Endothelial cell of umbilical vein (primary cell): ENCODE data around the gene HOXD10. TPM values are rescaled to one million over a fixed set of nuclear protein-coding genes. Genes with fewer than 3 reads are reported as not detected.

ENCODE experiments used
- BruUV-seq: library from RNA; stranded (reverse); fragments of 400-500 nt; replicated peaks from 2 replicates; lab custom pipeline; 2021; lab: Mats Ljungman, UMichigan
- CTCF ChIA-PET: fragments of 300-600, 350-600 bp; sonication (Branson Sonifier 250); formaldehyde crosslinking; loops from one replicate; lab custom pipeline; 2021; ENCODE audit warnings: antibody characterized with exemption, inconsistent platforms; lab: Charles Lee
- POLR2A ChIA-PET: fragments of 300-600, 350-600 bp; sonication (Branson Sonifier 250); formaldehyde crosslinking; loops from one replicate; lab custom pipeline; 2021; ENCODE audit warnings: antibody characterized with exemption, inconsistent platforms; lab: Charles Lee
- DNase-seq: peaks from one replicate; pipeline ENCODE4 v3.0.0-alpha.2; 2011; ENCODE audit warnings: low read depth, low spot score
- FAIRE-seq: peaks from 2 replicates; lab custom pipeline; 2011; peaks lifted over from hg19 to GRCh38; lab: Jason Lieb, UNC
- H2AFZ ChIP-seq: 2 replicates; pipeline ENCODE4 v1.6.0; 2012; ENCODE audit warnings: low read depth, low read length, control low read depth, inconsistent platforms
- H3K27ac ChIP-seq: 2 replicates; pipeline ENCODE4 v1.5.1; 2011; ENCODE audit warnings: low read depth, mild to moderate bottlenecking, control low read depth, low read length, moderate library complexity; ENCODE audit not compliant: insufficient read depth
- H3K27me3 ChIP-seq, 2 experiments: 2 replicates each; pipeline versions ENCODE4 v1.6.0 to v1.6.1; 2011; ENCODE audit warnings: low read length in 2 of 2, mixed read lengths in 1 of 2; ENCODE audit not compliant: control insufficient read depth in 2 of 2, insufficient read depth in 2 of 2
- H3K36me3 ChIP-seq, 2 experiments: 2 replicates in 1 of 2; 3 replicates in 1 of 2; pipeline ENCODE4 v1.5.1; 2011; ENCODE audit warnings: low read length in 2 of 2, mild to moderate bottlenecking in 1 of 2, moderate library complexity in 1 of 2; ENCODE audit not compliant: control insufficient read depth in 2 of 2, insufficient read depth in 2 of 2; ENCODE audit errors: extremely low read depth in 1 of 2
- H3K4me1 ChIP-seq: 3 replicates; pipeline ENCODE4 v1.5.1; 2011; ENCODE audit warnings: mild to moderate bottlenecking, low read length; ENCODE audit not compliant: control insufficient read depth, insufficient read depth; ENCODE audit errors: extremely low read depth
- H3K4me2 ChIP-seq: 2 replicates; pipeline ENCODE4 v1.6.1; 2011; ENCODE audit warnings: low read length, control low read depth, mixed read lengths; ENCODE audit not compliant: insufficient read depth
- H3K4me3 ChIP-seq, 3 experiments: fragments of 200-600 bp in 1 of 3; sonication (generic), shearing (Covaris generic) in 1 of 3; replicated peaks in 1 of 3; 2 replicates each; pipeline ENCODE4 v1.5.1; 2011 to 2016; ENCODE audit warnings: control low read depth in 3 of 3, low read length in 3 of 3, mild to moderate bottlenecking in 2 of 3, inconsistent platforms in 1 of 3, low read depth in 1 of 3, moderate library complexity in 1 of 3; ENCODE audit not compliant: insufficient read depth in 1 of 3
- H3K79me2 ChIP-seq: 2 replicates; pipeline ENCODE4 v1.6.0; 2012; ENCODE audit warnings: low read length, inconsistent platforms; ENCODE audit not compliant: control insufficient read depth, insufficient read depth
- H3K9ac ChIP-seq: replicated peaks from 2 replicates; pipeline ENCODE3; 2011; ENCODE audit warnings: low read length, control low read depth; ENCODE audit not compliant: insufficient read depth; ENCODE audit errors: extremely low read depth
- H3K9me1 ChIP-seq: replicated peaks from 3 replicates; pipeline ENCODE4 v1.6.0; 2011; ENCODE audit warnings: mild to moderate bottlenecking, low read length; ENCODE audit not compliant: control insufficient read depth, insufficient read depth; ENCODE audit errors: extremely low read depth
- H3K9me3 ChIP-seq: replicated peaks from 2 replicates; pipeline ENCODE4 v1.5.1; 2012; ENCODE audit warnings: low read length, inconsistent platforms; ENCODE audit not compliant: control insufficient read depth, insufficient read depth
- H4K20me1 ChIP-seq: replicated peaks from 2 replicates; pipeline ENCODE3; 2011; ENCODE audit warnings: mild to moderate bottlenecking, low read length; ENCODE audit not compliant: control insufficient read depth, insufficient read depth; ENCODE audit errors: extremely low read depth
- CTCF ChIP-seq, 2 donors: IDR thresholded peaks; 1 replicate in 1 of 2; 2 replicates in 1 of 2; pipeline ENCODE4 v1.5.1; 2011; ENCODE audit warnings: low read length in 2 of 2, mild to moderate bottlenecking in 2 of 2, moderate library complexity in 2 of 2, control low read depth in 1 of 2, inconsistent platforms in 1 of 2, low read depth in 1 of 2; ENCODE audit not compliant: insufficient read depth in 1 of 2; ENCODE audit errors: extremely low read depth in 1 of 2
- GATA2 ChIP-seq: IDR thresholded peaks from 2 replicates; pipeline ENCODE4 v1.7.0; 2011; ENCODE audit warnings: low read depth, mild to moderate bottlenecking, moderate library complexity, mixed read lengths, low read length; ENCODE audit not compliant: insufficient read length, insufficient read depth
- dilution Hi-C: fragments of 300-500 bp; cut with MboI; formaldehyde crosslinking; loops from one replicate; pipeline ENCODE4 v1.15.0; 2019; ENCODE audit warnings: low sequenced_read_pairs; ENCODE audit not compliant: extremely low pct_ligation_motif_present
- intact Hi-C: fragments of 100-400 bp; cut with micrococcal nuclease; formaldehyde crosslinking; loops from one replicate; pipeline ENCODE4 v1.10.0; 2022
- polyA plus RNA-seq, 4 experiments: library from polyadenylated mRNA; depleted of rRNA in 3 of 4; stranded (reverse) in 3 of 4; unstranded in 1 of 4; fragments of >200 nt; gene quantifications; 2 replicates each; pipeline versions ENCODE4 v1.2.1 to v1.2.3, GENCODE V29; 2011 to 2012; ENCODE audit warnings: missing spikeins in 1 of 4
- total RNA-seq: library from RNA; stranded (reverse); gene quantifications from 2 replicates; pipeline ENCODE4 v1.2.3, GENCODE V29; 2021

HOXD10 gene
- total and polyA plus RNA-seq, 2 donors (not counting 3 experiments of a cell fraction or from before 2014, with no cell fraction given), result not detected

DNA sequence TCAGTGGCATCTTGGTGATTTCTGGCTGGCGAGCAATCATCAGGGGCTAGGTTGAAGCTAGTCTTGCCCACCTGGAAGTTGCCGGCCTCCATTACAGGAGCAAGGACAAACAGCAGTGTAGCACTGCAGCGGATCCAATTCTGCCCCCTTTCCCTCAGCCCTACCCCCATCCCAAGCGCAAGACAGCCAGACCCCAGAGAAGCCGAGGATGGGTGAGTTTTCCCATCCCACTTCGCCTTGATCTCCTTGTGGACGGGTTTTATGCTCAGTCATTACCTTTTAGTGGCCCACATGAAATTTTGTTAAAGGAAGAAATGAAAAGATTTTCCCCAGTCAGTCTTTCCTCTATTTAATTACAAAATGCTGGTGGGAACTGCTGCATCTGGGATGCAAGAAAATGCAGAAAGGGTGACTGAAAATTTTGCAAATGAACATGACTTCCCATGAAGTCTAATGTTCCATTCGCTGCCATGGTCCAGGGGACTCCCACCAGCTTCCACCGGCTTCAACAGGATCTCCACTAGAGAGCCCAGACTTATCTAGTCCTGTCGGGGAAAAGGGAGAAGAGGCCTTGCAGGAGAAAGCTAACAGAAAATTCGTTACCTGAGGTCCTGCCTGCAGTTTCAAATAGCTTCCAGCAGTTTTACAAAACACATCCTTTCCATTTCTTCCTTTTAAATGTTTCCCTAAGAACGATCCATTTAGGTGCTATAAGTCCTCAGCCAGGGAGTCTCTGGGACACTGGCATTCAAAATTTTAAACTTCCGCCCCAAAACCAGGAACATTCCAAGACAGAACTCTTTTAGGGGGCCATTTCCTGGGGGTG is 4.0 kb downstream of the HOXD10 start:
- Histone ChIP-seq H3K27me3 (peaks cover 55 to 70% of the 10 kb centered on the region in 2 experiments), H4K20me1 (no peaks in the 10 kb centered on the region), H3K9me3 (no peaks in the 10 kb centered on the region), H3K79me2 (no peaks in the 10 kb centered on the region), H3K27ac (no peak overlapping the region), H3K36me3 (no peaks in the 10 kb centered on the region), H3K4me1 (peaks cover 15% of the 10 kb centered on the region), H3K4me2 (no peak overlapping the region), H3K9ac (no peak overlapping the region), H3K4me3 (no peak overlapping the region), H3K9me1 (no peaks in the 10 kb centered on the region), H2AFZ (no peak overlapping the region)
- no peak for FAIRE-seq
- intact Hi-C loops, result no loop called here
- TF ChIP-seq GATA2, result no peak
- TF ChIP-seq CTCF (IDR thresholded peaks at IDR 0.05; ENCODE audit: extremely low read depth in 1 of 2, insufficient read depth in 1 of 2, low read depth in 1 of 2, low read length in 2 of 2), result no peak
- ChIA-PET CTCF (interaction anchor here (1.4 to 4.7 kb wide), 6 partner anchors 9 to 1044 kb away, joined by 3 to 28 read pairs (median 8); no protein-coding TSS in a partner anchor), POLR2A (interaction anchor here (0.7 kb wide), 2 partner anchors 516 to 952 kb away, joined by 3 read pairs; partner anchors contain the start of gene ATF2)
- dilution Hi-C loops, result no loop called here
- no peak for DNase-seq
- no TSS peak for BruUV-seq
